OCI-LY1 (cell line): Measurements from ENCODE around the gene ZNF688.
"Not testable (repeated sequence)": the region's sequence is repeated elsewhere in the genome, so short reads cannot be mapped to it uniquely, and the experiment has no call there.

ENCODE experiments used
- CTCF ChIP-seq: fragments of 200-600 bp; sonication (generic), shearing (Covaris generic); IDR thresholded peaks from 2 replicates; pipeline ENCODE4 v1.5.1; 2017; ENCODE audit warnings: mild to moderate bottlenecking, antibody characterized with exemption, low read length, moderate library complexity, mixed read lengths
- EZH2 ChIP-seq: fragments of 200-600 bp; sonication (generic), shearing (Covaris generic); IDR thresholded peaks from 2 replicates; pipeline ENCODE4 v1.8.0; 2017; ENCODE audit warnings: borderline replicate concordance, mixed run types, mild to moderate bottlenecking, antibody characterized with exemption, low read length, moderate library complexity, mixed read lengths

- TF ChIP-seq CTCF, EZH2: not testable (repeated sequence)
These were observed 48.6 kb downstream of the ZNF688 start for GRCh38 chr16:30522702-30523463.
